AG04449 (cell line): ENCODE data around the gene ERN1.

Experiments
- CTCF ChIA-PET: fragments of 350-600 bp; formaldehyde crosslinking; extraction: SDS; loops from one replicate; lab custom pipeline; 2021; ENCODE audit warnings: antibody characterized with exemption; lab: Yijun Ruan, JAX
- POLR2A ChIA-PET: fragments of 400-600, 350-600 bp; formaldehyde crosslinking; extraction: SDS; loops from one replicate; lab custom pipeline; 2020; ENCODE audit warnings: antibody characterized with exemption, inconsistent platforms; lab: Yijun Ruan, JAX
- DNase-seq: peaks from one replicate; pipeline ENCODE4 v3.0.0-alpha.2; 2010; ENCODE audit warnings: low read depth, low spot score
- H3K4me3 ChIP-seq: 2 replicates; pipeline ENCODE4 v1.5.1; 2011; ENCODE audit warnings: low read depth, mild to moderate bottlenecking, control low read depth, low read length
- CTCF ChIP-seq: IDR thresholded peaks from one replicate; pipeline ENCODE4 v1.5.1; 2011; ENCODE audit warnings: mild to moderate bottlenecking, moderate library complexity, low read length, control low read depth, inconsistent platforms; ENCODE audit not compliant: insufficient read depth; ENCODE audit errors: missing control alignments

The ERN1 gene

GRCh38 chr17:64083093-64083492, 46.9 kb downstream of the ERN1 start:
- ChIA-PET POLR2A (interaction anchor here (0.6 kb wide), 1 partner anchor 10 kb away, joined by 3 read pairs; no protein-coding TSS in a partner anchor), CTCF (interaction anchor here (0.7 to 2.8 kb wide), 6 partner anchors 14 to 131 kb away, joined by 3 to 14 read pairs (median 3); no protein-coding TSS in a partner anchor)
- H3K4me3 ChIP-seq: no peak overlapping the region
- DNase-seq: no peak
- TF ChIP-seq CTCF: no peak

GRCh38 chr17:64081802-64082799, 47.8 kb downstream of the ERN1 start:
- TF ChIP-seq CTCF: no peak
- CTCF ChIA-PET: interaction anchor here (0.6 to 2.8 kb wide), 7 partner anchors 11 to 130 kb away, joined by 3 to 14 read pairs (median 3); no protein-coding TSS in a partner anchor
- POLR2A ChIA-PET: interaction anchor here (0.6 to 1.2 kb wide), 2 partner anchors 11 to 48 kb away, joined by 3 to 7 read pairs; partner anchors contain the start of gene ERN1
- H3K4me3 ChIP-seq: no peak overlapping the region
- DNase-seq: no peak

GRCh38 chr17:64080174-64080618, 49.7 kb downstream of the ERN1 start:
- TF ChIP-seq CTCF: no peak
- DNase-seq: no peak
- POLR2A ChIA-PET: interaction anchor here (0.6 to 1.4 kb wide), 2 partner anchors 20 to 49 kb away, joined by 3 to 4 read pairs; partner anchors contain the start of gene ERN1
- no peak overlapping the region for H3K4me3 ChIP-seq
- CTCF ChIA-PET: interaction anchor here (0.8 to 2.4 kb wide), 4 partner anchors 38 to 54 kb away, joined by 3 to 10 read pairs (median 4); partner anchors contain the start of gene ERN1

- no peak for TF ChIP-seq CTCF
- DNase-seq: no peak
- POLR2A ChIA-PET: no interaction called here
- H3K4me3 ChIP-seq: no peak overlapping the region
- CTCF ChIA-PET: interaction anchor here (0.9 to 3.1 kb wide), 3 partner anchors 52 to 56 kb away, joined by 3 to 13 read pairs (median 3); no protein-coding TSS in a partner anchor
These were observed 52.6 kb downstream of the ERN1 start for GRCh38 chr17:64077379-64077778.

- DNase-seq: no peak
- POLR2A ChIA-PET: no interaction called here
- no peak for TF ChIP-seq CTCF
- CTCF ChIA-PET: interaction anchor here (0.6 to 3.1 kb wide), 7 partner anchors 10 to 58 kb away, joined by 3 to 13 read pairs (median 3); no protein-coding TSS in a partner anchor
- no peak overlapping the region for H3K4me3 ChIP-seq
These were observed 54.0 kb downstream of the ERN1 start for GRCh38 chr17:64075913-64076312.
